Activated CD4-positive, alpha-beta memory T cell treated with anti-CD3 and anti-CD28 coated beads, Interleukin-2, amount 10 ng/mL, durations not matched to agents 7 days and 5 days (primary cell): ENCODE data around the gene APBA1. TPM values are rescaled to one million over a fixed set of nuclear protein-coding genes. Genes with fewer than 3 reads are reported as not detected.

ENCODE experiments used
- CTCF ChIA-PET: fragments of 350-600 bp; sonication (Branson Sonifier 250); formaldehyde crosslinking; loops from one replicate; lab custom pipeline; 2021; ENCODE audit warnings: antibody characterized with exemption, inconsistent platforms; lab: Charles Lee
- POLR2A ChIA-PET: fragments of 350-600 bp; sonication (Branson Sonifier 250); formaldehyde crosslinking; loops from one replicate; lab custom pipeline; 2021; ENCODE audit warnings: antibody characterized with exemption; lab: Charles Lee
- DNase-seq: peaks from one replicate; pipeline ENCODE4 v3.0.0-alpha.2; 2020
- H3K27ac Mint-ChIP-seq: one replicate; pipeline ENCODE4 v1.8.0; 2021; ENCODE audit warnings: mild to moderate bottlenecking, mixed read lengths
- H3K27me3 Mint-ChIP-seq: one replicate; pipeline ENCODE4 v1.8.0; 2021; ENCODE audit warnings: mixed read lengths
- H3K36me3 Mint-ChIP-seq: one replicate; pipeline ENCODE4 v1.8.0; 2021; ENCODE audit warnings: low read depth, mixed read lengths
- H3K4me1 Mint-ChIP-seq: one replicate; pipeline ENCODE4 v1.8.0; 2021; ENCODE audit warnings: mixed read lengths
- H3K4me3 Mint-ChIP-seq: one replicate; pipeline ENCODE4 v1.8.0; 2021; ENCODE audit warnings: mild to moderate bottlenecking, mixed read lengths
- H3K9me3 Mint-ChIP-seq: one replicate; pipeline ENCODE4 v1.8.0; 2021; ENCODE audit warnings: mixed read lengths
- total RNA-seq, 2 experiments: library from RNA; stranded (reverse); gene quantifications; one replicate each; pipeline ENCODE4 v1.2.3, GENCODE V29; 2021

The APBA1 gene
- total RNA-seq, 2 experiments from 2014 or later = 6.2 to 7.8 TPM

GRCh38 chr9:69548681-69549080 is 123.5 kb downstream of the APBA1 start:
- Mint-ChIP-seq H3K4me3 (no peak overlapping the region), H3K4me1 (peaks cover 3% of the 10 kb centered on the region), H3K27ac (no peak overlapping the region), H3K36me3 (no peaks in the 10 kb centered on the region), H3K9me3 (no peaks in the 10 kb centered on the region), H3K27me3 (peaks cover 24% of the 10 kb centered on the region)
- ChIA-PET CTCF (interaction anchor here (5.4 kb wide), 1 partner anchor 127 kb away, joined by 84 read pairs; no protein-coding TSS in a partner anchor), POLR2A (no interaction called here)
- no peak for DNase-seq

DNA sequence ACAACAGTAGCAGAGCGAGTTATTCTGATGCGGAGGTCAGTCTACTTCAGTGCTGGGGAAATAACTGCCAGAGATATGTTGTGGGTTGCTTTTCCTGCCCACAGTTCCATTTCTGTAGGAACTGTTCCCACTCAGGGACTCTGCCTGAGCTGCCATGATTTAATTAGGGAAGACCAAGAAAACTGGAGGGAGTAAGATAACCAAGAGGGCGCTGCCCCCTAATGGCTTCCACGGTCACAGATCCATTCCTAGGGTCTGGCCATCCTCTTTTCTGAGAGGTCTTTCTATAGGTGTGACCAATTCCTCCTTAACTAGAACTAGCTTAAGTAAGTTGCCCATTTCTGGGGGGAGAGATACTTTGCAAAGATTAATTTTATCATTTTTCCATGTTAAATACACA is 125.9 kb downstream of the APBA1 start:
- Mint-ChIP-seq H3K4me1 (peaks cover 3% of the 10 kb centered on the region), H3K36me3 (no peaks in the 10 kb centered on the region), H3K9me3 (no peaks in the 10 kb centered on the region), H3K27me3 (peaks cover 16% of the 10 kb centered on the region), H3K27ac (no peak overlapping the region), H3K4me3 (no peak overlapping the region)
- CTCF ChIA-PET = interaction anchor here (5.4 kb wide), 1 partner anchor 125 kb away, joined by 84 read pairs; no protein-coding TSS in a partner anchor
- POLR2A ChIA-PET = no interaction called here
- no peak for DNase-seq

DNA sequence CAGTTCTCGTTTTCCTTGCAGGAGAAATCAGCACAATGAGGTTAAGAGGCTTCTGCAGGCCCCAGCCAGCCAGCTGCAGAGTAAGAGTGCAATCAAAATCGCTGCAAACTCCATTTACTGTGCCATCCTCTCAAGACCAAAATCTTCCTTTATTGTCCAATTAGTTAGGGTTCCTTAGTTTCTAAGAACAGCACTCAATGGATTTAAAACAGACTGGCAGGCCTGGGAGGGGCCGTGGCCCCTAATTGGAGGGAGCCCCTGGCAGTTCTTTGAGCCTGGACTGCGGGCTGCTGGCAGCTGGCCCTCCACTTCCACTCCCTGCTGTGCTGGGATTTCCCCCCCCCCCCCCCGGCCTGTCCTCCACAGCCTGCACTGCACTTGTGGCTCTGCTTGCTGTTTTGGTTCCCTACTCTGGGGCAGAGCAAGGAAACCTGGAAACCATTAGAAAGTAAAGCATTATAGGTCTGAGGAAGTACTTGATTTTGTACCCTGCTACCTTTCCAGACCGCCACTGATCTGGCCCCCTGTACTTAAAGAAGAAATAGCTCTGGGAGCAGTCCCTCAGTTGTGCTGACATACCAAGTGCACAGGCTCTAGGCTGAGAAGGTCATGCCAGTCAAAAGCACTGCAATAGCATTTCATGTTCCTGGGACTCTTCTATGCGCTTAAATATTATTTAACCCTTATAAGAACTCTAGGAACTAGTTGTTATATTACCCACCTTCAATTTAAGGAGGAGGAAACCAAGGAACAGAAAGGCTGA is 129.0 kb downstream of the APBA1 start:
- Mint-ChIP-seq H3K4me1 (no peaks in the 10 kb centered on the region), H3K27me3 (peaks cover 5% of the 10 kb centered on the region), H3K9me3 (no peaks in the 10 kb centered on the region), H3K4me3 (no peak overlapping the region), H3K27ac (no peak overlapping the region), H3K36me3 (no peaks in the 10 kb centered on the region)
- ChIA-PET CTCF (no interaction called here), POLR2A (no interaction called here)
- no peak for DNase-seq

DNA sequence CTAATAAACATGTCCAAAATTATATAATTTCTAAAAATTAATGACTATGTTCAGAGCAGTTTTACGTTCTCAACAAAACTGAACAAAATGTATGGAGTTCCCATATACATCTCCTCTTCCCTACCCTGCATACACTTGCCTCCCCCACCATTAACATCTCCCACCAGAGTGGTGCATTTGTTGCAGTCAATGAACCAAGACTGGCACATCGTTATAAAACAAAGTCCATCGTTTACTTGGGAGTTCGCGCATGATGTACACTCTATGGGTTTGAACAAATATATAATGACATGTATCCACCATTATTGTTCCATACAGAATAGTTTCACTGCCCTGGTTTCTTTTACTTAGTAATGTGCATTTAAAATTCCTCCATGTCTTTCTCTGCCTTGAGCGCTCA is 130.1 kb downstream of the APBA1 start:
- no peaks in the 10 kb centered on the region for H3K4me1 Mint-ChIP-seq
- peaks cover 8% of the 10 kb centered on the region for H3K27me3 Mint-ChIP-seq
- no peaks in the 10 kb centered on the region for H3K36me3 Mint-ChIP-seq
- ChIA-PET CTCF (no interaction called here), POLR2A (no interaction called here)
- DNase-seq = no peak
- no peak overlapping the region for H3K27ac Mint-ChIP-seq
- H3K9me3 Mint-ChIP-seq = no peaks in the 10 kb centered on the region
- H3K4me3 Mint-ChIP-seq = no peak overlapping the region

- H3K4me3 Mint-ChIP-seq = no peak overlapping the region
- H3K9me3 Mint-ChIP-seq = no peaks in the 10 kb centered on the region
- H3K27ac Mint-ChIP-seq = no peak overlapping the region
- no peak for DNase-seq
- no peaks in the 10 kb centered on the region for H3K36me3 Mint-ChIP-seq
- ChIA-PET CTCF (no interaction called here), POLR2A (no interaction called here)
- H3K27me3 Mint-ChIP-seq = peaks cover 10% of the 10 kb centered on the region
- no peaks in the 10 kb centered on the region for H3K4me1 Mint-ChIP-seq
These were observed 136.3 kb downstream of the APBA1 start for GRCh38 chr9:69535911-69536310.

GRCh38 chr9:69535286-69535832 is 136.8 kb downstream of the APBA1 start:
- Mint-ChIP-seq H3K4me3 (no peak overlapping the region), H3K27me3 (peaks cover 10% of the 10 kb centered on the region), H3K9me3 (no peaks in the 10 kb centered on the region), H3K4me1 (no peaks in the 10 kb centered on the region), H3K36me3 (no peaks in the 10 kb centered on the region), H3K27ac (no peak overlapping the region)
- CTCF ChIA-PET = no interaction called here
- POLR2A ChIA-PET = no interaction called here
- no peak for DNase-seq

DNA sequence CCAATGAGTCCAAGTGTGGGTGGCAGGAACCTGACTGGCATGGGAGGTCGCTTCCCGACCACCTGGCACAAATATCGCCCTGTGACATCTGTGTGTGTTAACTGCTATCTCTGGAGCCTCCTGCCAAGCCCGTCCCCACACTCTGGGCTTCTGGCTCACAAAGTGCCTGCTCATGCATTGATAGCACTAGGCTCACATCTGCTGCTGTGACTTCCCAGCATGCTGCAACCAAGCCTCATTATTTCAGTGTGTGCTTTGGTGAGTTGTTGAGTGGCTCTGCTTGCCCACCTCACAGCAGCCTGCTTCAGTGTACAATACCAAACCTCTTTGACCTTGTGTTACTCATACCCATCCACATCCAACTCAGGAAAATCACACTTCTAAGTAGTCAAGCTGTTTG is 139.8 kb downstream of the APBA1 start:
- H3K9me3 Mint-ChIP-seq = no peaks in the 10 kb centered on the region
- DNase-seq = no peak
- no peak overlapping the region for H3K27ac Mint-ChIP-seq
- H3K27me3 Mint-ChIP-seq = peaks cover 14% of the 10 kb centered on the region
- POLR2A ChIA-PET = interaction anchor here (1.0 kb wide), 1 partner anchor 1307 kb away, joined by 3 read pairs; no protein-coding TSS in a partner anchor
- H3K36me3 Mint-ChIP-seq = no peaks in the 10 kb centered on the region
- H3K4me1 Mint-ChIP-seq = no peaks in the 10 kb centered on the region
- no peak overlapping the region for H3K4me3 Mint-ChIP-seq
- CTCF ChIA-PET = no interaction called here

GRCh38 chr9:69527454-69527853 is 144.7 kb downstream of the APBA1 start:
- no peak overlapping the region for H3K4me3 Mint-ChIP-seq
- peaks cover 25% of the 10 kb centered on the region for H3K9me3 Mint-ChIP-seq
- H3K4me1 Mint-ChIP-seq = peaks cover 14% of the 10 kb centered on the region
- peaks cover 19% of the 10 kb centered on the region for H3K36me3 Mint-ChIP-seq
- no peak overlapping the region for H3K27ac Mint-ChIP-seq
- POLR2A ChIA-PET = no interaction called here
- CTCF ChIA-PET = no interaction called here
- no peak for DNase-seq
- peaks cover 4% of the 10 kb centered on the region for H3K27me3 Mint-ChIP-seq

DNA sequence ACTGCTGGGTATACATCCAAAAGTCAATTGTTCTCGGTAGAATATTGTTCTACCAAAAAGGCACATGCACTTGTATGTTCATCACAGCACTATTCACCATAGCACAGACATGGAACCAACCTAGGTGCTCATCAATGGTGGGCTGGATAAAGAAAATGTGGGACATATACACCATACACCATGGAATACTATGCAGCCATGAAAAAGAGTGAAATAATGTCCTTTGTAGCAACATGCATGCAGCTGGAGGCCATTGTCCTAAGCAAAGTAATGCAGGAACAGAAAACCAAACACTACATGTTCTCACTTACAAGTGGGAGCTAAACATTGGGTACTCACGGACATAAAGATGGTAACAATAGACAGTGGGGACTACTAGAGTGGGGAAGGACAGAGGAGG is 145.5 kb downstream of the APBA1 start:
- POLR2A ChIA-PET = interaction anchor here (0.6 kb wide), 1 partner anchor 479 kb away, joined by 4 read pairs; no protein-coding TSS in a partner anchor
- Mint-ChIP-seq H3K36me3 (peaks cover 19% of the 10 kb centered on the region), H3K4me1 (peaks cover 14% of the 10 kb centered on the region), H3K27me3 (peaks cover 4% of the 10 kb centered on the region), H3K4me3 (no peak overlapping the region), H3K9me3 (peaks cover 26% of the 10 kb centered on the region), H3K27ac (no peak overlapping the region)
- DNase-seq = no peak
- CTCF ChIA-PET = no interaction called here

GRCh38 chr9:69519470-69520240 is 152.5 kb downstream of the APBA1 start:
- Mint-ChIP-seq H3K27ac (no peak overlapping the region), H3K4me1 (peaks cover 28% of the 10 kb centered on the region), H3K36me3 (peaks cover 14% of the 10 kb centered on the region), H3K9me3 (peaks cover 21% of the 10 kb centered on the region), H3K27me3 (no peaks in the 10 kb centered on the region), H3K4me3 (no peak overlapping the region)
- ChIA-PET CTCF (no interaction called here), POLR2A (no interaction called here)
- no peak for DNase-seq

DNA sequence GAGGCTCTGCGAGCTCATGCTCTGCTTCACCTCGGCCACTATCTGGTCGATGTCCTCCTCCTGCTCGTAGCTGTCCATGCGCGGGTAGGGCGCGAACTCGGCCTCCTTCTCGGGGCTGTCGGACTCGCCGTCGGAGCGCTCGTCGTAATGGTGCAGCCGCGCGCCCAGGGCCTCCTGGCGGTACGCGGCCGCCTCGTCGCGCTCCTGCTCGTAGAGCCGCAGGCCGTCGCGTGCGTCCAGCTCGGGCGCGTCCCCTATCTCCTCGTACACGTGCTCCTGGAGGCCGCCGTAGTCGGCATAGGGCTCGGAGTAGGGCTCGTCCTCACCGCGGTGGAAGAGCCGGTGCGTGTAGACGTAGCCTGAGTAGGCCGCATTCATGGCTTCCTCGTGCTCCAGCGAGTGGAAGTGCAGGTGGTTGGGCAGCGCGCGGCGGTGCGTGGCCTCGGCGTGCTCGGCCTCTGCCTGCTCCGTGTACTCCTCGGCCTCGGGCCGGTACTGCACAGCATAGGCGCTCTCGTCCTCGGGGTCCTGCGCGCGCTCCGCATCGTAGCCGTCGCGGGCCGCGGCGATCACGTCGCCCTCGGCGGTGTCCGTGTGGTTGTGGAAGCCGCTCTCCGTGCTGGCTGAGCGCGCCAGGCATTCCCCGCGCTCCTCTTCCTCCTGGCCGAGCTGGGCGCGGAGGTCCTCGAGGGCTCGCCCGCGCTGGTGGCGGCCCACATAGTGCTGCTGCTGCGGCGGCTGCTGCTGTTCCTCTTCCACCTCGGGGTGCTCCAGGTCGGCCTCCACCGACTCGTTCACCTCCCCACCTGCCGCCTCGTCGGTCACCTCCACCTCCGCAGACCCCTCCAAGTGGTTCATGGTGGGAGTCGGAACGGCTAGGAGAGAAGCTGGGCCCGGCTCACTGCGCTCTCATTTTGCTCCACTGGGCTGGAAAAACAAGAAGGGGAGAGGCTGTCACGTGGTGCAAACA is 155.5 kb downstream of the APBA1 start:
- ChIA-PET POLR2A (no interaction called here), CTCF (no interaction called here)
- H3K36me3 Mint-ChIP-seq = peaks cover 6% of the 10 kb centered on the region
- no peak overlapping the region for H3K27ac Mint-ChIP-seq
- H3K4me1 Mint-ChIP-seq = peaks cover 15% of the 10 kb centered on the region
- no peak overlapping the region for H3K4me3 Mint-ChIP-seq
- peaks cover 8% of the 10 kb centered on the region for H3K9me3 Mint-ChIP-seq
- no peak for DNase-seq
- peaks cover 1% of the 10 kb centered on the region for H3K27me3 Mint-ChIP-seq

DNA sequence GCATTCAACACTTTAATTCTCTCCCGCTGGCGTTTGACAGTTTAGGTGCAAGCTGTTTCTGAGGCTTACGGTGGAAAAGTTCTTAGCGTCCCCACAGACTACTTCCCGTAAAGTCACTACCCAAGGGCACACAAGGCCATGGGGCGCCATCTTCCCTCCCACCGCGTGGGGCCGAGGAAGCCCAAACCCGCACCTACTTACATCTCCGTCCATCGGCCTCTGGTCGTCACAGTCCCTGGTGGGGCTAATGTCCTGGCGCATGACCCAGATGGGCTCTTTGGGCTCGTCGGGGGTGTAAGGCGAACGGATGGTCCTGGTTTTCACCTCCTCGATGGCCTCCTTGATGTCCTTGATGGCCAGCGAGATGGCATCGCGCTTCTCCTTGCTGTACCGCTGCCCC is 156.4 kb downstream of the APBA1 start:
- Mint-ChIP-seq H3K27ac (no peak overlapping the region), H3K4me1 (peaks cover 14% of the 10 kb centered on the region), H3K9me3 (peaks cover 6% of the 10 kb centered on the region), H3K36me3 (peaks cover 6% of the 10 kb centered on the region), H3K27me3 (peaks cover 1% of the 10 kb centered on the region), H3K4me3 (no peak overlapping the region)
- DNase-seq = no peak
- CTCF ChIA-PET = no interaction called here
- POLR2A ChIA-PET = no interaction called here
